GM10266 (cell line): ENCODE measurements around the gene EIF3I.

Source experiments
- DNase-seq: peaks from one replicate; pipeline ENCODE4 v3.0.0; 2012; ENCODE audit errors: extremely low spot score
- TF ChIP-seq, protein P1 (sequence below): IDR thresholded peaks from 2 replicates; pipeline ENCODE4 v1.5.1; 2012; ENCODE audit warnings: mild to moderate bottlenecking, low read depth; ENCODE audit not compliant: control insufficient read depth, insufficient read depth; ENCODE audit errors: missing control alignments

Gene EIF3I

DNA sequence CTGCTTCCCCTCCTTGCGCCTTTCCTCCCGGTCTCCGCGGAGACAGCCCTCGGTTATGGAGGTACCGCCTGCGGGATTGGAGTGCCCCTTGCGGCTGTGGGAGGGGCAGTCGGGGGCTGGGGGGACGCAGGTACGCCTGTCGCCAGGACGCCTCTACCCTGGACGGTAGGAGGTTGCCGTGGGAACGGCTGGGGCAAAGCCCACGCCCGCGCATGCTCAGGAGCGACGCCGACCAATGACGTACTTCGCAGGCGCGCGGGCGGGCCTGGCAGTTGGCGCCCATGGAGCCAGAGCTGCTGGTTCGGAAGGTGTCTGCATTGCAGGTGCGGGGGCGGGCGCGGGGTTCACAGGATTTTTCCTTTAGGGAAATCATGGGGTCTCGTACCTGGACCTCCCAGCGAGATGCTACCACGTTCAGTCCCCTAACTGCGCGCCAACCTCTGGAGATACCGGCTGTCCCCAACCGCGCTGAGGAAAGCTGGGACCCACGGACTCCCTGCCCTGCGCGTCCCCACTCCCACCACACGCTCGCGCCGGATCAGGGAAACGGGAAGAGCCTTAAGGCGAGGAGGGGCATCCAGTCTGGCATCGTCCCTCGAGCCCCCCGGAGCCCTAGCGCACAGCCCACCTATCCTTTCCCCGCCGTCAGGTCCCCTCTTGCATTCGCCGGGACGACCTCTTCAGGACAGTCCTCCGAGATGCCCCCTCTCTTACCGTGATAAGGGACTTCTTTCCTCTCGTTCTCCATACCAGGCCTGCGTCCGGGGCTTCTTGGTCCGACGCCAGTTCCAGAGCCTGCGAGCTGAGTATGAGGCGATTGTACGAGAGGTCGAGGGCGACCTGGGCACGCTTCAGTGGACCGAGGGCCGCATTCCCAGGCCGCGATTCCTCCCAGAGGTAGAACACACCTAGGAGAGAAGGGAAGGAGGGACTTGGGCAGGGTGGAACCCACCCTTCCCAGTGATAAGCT, 16.5 kb upstream of the EIF3I start, which contains the start of gene IQCC:
Gene IQCC (plus strand): TSS at position 271 of the 970 bp plus-strand sequence. CDS start 11 bp downstream, at position 282.
- DNase-seq, result peak; percentile 88
- TF ChIP-seq, protein P1, sequence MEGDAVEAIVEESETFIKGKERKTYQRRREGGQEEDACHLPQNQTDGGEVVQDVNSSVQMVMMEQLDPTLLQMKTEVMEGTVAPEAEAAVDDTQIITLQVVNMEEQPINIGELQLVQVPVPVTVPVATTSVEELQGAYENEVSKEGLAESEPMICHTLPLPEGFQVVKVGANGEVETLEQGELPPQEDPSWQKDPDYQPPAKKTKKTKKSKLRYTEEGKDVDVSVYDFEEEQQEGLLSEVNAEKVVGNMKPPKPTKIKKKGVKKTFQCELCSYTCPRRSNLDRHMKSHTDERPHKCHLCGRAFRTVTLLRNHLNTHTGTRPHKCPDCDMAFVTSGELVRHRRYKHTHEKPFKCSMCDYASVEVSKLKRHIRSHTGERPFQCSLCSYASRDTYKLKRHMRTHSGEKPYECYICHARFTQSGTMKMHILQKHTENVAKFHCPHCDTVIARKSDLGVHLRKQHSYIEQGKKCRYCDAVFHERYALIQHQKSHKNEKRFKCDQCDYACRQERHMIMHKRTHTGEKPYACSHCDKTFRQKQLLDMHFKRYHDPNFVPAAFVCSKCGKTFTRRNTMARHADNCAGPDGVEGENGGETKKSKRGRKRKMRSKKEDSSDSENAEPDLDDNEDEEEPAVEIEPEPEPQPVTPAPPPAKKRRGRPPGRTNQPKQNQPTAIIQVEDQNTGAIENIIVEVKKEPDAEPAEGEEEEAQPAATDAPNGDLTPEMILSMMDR, result no peak

- DNase-seq, result no peak
- TF ChIP-seq, protein P1, result no peak
Observed at GRCh38 chr1:32208469-32208868, 13.7 kb upstream of the EIF3I start.

GRCh38 chr1:32208891-32209328, 13.3 kb upstream of the EIF3I start, which contains the start of gene DCDC2B:
Gene DCDC2B (plus strand): TSS chr1:32209089. CDS start chr1:32209094, 5 bp downstream.
- TF ChIP-seq, protein P1, result no peak
- DNase-seq, result no peak

DNA sequence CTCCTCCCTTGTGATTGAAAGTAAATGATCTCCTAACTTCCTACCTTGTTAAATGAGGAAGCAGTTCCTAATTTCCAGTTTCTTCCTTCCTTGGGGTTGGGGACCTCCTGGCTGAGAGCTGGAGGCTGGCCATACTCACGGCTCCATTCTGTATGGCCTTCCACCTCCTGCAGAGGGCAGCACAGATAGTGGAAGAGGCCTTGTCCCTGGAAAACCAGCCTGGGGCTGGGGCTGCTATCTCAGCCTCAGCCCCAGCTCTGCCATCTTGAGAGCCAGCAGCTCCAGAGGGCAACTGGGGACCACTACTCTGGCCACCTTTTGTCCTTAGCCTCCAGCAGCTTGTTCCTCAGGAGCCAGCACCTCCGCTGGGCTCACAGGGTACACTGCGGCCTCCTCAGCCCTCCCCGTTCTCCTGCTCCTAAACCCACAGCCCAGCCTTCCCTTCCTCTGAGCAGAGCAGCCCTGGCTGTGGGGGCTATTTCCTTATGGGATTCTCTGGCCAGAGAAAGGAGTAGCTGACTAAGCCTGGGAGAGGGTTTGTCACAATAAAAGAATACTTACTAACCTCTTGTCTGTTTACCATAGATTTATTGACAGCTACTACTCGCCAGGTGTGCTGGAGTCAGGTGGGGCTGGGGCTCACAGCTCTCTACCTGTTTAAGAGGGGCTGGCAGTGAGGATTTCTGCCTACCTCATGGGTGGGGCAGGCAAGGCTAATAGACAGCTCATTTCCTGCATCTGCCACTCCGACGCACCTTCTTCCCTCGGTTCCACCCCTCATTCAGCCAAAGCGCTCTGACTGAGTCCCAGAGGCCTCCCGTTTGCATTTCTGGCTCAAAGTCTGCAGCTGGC, 6.4 kb upstream of the EIF3I start:
- peak; percentile 59 for DNase-seq
- TF ChIP-seq, protein P1, result peak; percentile 82

GRCh38 chr1:32216566-32216965, 5.6 kb upstream of the EIF3I start:
- DNase-seq, result no peak
- TF ChIP-seq, protein P1, result no peak

DNA sequence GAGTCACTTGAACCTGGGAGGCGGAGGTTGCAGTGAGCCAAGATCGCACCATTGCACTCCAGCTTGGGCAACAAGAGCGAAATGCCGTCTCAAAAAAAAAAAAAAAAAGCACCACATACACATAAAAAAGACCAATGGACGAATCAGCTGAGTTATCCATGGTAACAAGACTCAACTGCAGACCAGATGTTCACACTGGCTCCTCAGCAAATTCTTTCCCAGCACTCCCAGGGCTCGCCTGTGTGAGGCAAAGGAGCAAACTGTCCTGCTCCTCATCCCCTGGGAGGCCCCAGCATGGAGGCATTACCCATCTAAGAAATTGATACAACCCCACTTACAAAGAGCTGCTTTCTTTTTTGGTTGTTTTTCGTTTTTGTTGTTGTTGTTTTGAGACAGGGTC, 3.2 kb upstream of the EIF3I start:
- DNase-seq, result no peak
- TF ChIP-seq, protein P1, result no peak
